H1 (cell line): ENCODE measurements around the gene CDK19. TPM values are rescaled to one million over a fixed set of nuclear protein-coding genes. Genes with fewer than 3 reads are reported as not detected.

Source experiments
- CBX5 ChIP-seq: fragments of 300-800, 300-1000 bp; sonication (generic); IDR thresholded peaks from 2 replicates; pipeline ENCODE4 v1.7.1; 2016; ENCODE audit warnings: antibody characterized with exemption, low read length, low read depth
- CREB1 ChIP-seq: IDR thresholded peaks from 2 replicates; pipeline ENCODE4 v1.6.1; 2012; ENCODE audit warnings: inconsistent platforms
- CTBP2 ChIP-seq: IDR thresholded peaks from 2 replicates; pipeline ENCODE4 v1.7.0; 2011; ENCODE audit warnings: borderline replicate concordance, mild to moderate bottlenecking, moderate library complexity, mixed read lengths, low read length; ENCODE audit not compliant: insufficient read depth, insufficient read length
- NANOG ChIP-seq: IDR thresholded peaks from 2 replicates; pipeline ENCODE4 v1.6.1; 2011; ENCODE audit warnings: low read length, low read depth, mild to moderate bottlenecking, inconsistent platforms; ENCODE audit not compliant: insufficient read depth, poor library complexity, severe bottlenecking
- POLR2AphosphoS5 ChIP-seq: IDR thresholded peaks from 2 replicates; pipeline ENCODE4 v1.6.1; 2011; ENCODE audit warnings: low read depth, low read length
- SAP30 ChIP-seq: fragments of 300-600 bp; sonication (generic); IDR thresholded peaks from 2 replicates; pipeline ENCODE4 v1.7.1; 2012; ENCODE audit warnings: low read length, moderate library complexity, mild to moderate bottlenecking, inconsistent platforms; ENCODE audit not compliant: insufficient read depth, insufficient replicate concordance
- SIN3A ChIP-seq, 2 experiments: IDR thresholded peaks in 1 of 2; conservative IDR thresholded peaks in 1 of 2; 2 replicates each; pipeline ENCODE4 v1.6.1; 2011 to 2012; ENCODE audit warnings: low read length in 2 of 2, improper control_type of control experiment in 1 of 2, low read depth in 1 of 2, mild to moderate bottlenecking in 1 of 2
- SIRT6 ChIP-seq: IDR thresholded peaks from one replicate; pipeline ENCODE4 v1.7.1; 2012; ENCODE audit warnings: low read length, inconsistent platforms
- SUZ12 ChIP-seq: fragments of 200-600 bp; sonication (generic); IDR thresholded peaks from 2 replicates; pipeline ENCODE4 v1.6.1; 2012; ENCODE audit warnings: mild to moderate bottlenecking, inconsistent platforms, low read length, moderate library complexity, mixed read lengths
- polyA plus RNA-seq, 7 experiments: library from polyadenylated mRNA; depleted of rRNA in 3 of 7; stranded (reverse) in 5 of 7; unstranded in 2 of 7; fragments of >200 nt in 5 of 7; fragments of 200-250 nt in 2 of 7; gene quantifications; 1 replicate in 5 of 7; 2 replicates in 1 of 7; 4 replicates in 1 of 7; pipeline versions ENCODE4 v1.2.1 to v1.2.3, GENCODE V29; 2011 to 2013; ENCODE audit warnings: missing spikeins in 2 of 7, mixed read lengths in 2 of 7
- total RNA-seq: library from RNA; stranded (reverse); fragmentation: NEBNext Ultra II Directional; extraction: Animal tissue kit (Norgen Biotek cat#: 25700); gene quantifications from 2 replicates; pipeline ENCODE4 v1.2.1, GENCODE V29; 2021
- TF ChIP-seq, protein P1 (sequence below): fragments of 300-600 bp; sonication (generic); IDR thresholded peaks from 2 replicates; pipeline ENCODE4 v1.7.1; 2012; ENCODE audit warnings: low read length, moderate library complexity, mild to moderate bottlenecking, inconsistent platforms; ENCODE audit not compliant: insufficient replicate concordance

Gene CDK19
- total and polyA plus RNA-seq, 2 of the 8 experiments (the other 6 are each of a cell fraction or from before 2014, with no cell fraction given), result 4.9 to 12.6 TPM

GRCh38 chr6:110561696-110562095 lies 253.6 kb downstream of the CDK19 start (continued):
- TF ChIP-seq, protein P1, sequence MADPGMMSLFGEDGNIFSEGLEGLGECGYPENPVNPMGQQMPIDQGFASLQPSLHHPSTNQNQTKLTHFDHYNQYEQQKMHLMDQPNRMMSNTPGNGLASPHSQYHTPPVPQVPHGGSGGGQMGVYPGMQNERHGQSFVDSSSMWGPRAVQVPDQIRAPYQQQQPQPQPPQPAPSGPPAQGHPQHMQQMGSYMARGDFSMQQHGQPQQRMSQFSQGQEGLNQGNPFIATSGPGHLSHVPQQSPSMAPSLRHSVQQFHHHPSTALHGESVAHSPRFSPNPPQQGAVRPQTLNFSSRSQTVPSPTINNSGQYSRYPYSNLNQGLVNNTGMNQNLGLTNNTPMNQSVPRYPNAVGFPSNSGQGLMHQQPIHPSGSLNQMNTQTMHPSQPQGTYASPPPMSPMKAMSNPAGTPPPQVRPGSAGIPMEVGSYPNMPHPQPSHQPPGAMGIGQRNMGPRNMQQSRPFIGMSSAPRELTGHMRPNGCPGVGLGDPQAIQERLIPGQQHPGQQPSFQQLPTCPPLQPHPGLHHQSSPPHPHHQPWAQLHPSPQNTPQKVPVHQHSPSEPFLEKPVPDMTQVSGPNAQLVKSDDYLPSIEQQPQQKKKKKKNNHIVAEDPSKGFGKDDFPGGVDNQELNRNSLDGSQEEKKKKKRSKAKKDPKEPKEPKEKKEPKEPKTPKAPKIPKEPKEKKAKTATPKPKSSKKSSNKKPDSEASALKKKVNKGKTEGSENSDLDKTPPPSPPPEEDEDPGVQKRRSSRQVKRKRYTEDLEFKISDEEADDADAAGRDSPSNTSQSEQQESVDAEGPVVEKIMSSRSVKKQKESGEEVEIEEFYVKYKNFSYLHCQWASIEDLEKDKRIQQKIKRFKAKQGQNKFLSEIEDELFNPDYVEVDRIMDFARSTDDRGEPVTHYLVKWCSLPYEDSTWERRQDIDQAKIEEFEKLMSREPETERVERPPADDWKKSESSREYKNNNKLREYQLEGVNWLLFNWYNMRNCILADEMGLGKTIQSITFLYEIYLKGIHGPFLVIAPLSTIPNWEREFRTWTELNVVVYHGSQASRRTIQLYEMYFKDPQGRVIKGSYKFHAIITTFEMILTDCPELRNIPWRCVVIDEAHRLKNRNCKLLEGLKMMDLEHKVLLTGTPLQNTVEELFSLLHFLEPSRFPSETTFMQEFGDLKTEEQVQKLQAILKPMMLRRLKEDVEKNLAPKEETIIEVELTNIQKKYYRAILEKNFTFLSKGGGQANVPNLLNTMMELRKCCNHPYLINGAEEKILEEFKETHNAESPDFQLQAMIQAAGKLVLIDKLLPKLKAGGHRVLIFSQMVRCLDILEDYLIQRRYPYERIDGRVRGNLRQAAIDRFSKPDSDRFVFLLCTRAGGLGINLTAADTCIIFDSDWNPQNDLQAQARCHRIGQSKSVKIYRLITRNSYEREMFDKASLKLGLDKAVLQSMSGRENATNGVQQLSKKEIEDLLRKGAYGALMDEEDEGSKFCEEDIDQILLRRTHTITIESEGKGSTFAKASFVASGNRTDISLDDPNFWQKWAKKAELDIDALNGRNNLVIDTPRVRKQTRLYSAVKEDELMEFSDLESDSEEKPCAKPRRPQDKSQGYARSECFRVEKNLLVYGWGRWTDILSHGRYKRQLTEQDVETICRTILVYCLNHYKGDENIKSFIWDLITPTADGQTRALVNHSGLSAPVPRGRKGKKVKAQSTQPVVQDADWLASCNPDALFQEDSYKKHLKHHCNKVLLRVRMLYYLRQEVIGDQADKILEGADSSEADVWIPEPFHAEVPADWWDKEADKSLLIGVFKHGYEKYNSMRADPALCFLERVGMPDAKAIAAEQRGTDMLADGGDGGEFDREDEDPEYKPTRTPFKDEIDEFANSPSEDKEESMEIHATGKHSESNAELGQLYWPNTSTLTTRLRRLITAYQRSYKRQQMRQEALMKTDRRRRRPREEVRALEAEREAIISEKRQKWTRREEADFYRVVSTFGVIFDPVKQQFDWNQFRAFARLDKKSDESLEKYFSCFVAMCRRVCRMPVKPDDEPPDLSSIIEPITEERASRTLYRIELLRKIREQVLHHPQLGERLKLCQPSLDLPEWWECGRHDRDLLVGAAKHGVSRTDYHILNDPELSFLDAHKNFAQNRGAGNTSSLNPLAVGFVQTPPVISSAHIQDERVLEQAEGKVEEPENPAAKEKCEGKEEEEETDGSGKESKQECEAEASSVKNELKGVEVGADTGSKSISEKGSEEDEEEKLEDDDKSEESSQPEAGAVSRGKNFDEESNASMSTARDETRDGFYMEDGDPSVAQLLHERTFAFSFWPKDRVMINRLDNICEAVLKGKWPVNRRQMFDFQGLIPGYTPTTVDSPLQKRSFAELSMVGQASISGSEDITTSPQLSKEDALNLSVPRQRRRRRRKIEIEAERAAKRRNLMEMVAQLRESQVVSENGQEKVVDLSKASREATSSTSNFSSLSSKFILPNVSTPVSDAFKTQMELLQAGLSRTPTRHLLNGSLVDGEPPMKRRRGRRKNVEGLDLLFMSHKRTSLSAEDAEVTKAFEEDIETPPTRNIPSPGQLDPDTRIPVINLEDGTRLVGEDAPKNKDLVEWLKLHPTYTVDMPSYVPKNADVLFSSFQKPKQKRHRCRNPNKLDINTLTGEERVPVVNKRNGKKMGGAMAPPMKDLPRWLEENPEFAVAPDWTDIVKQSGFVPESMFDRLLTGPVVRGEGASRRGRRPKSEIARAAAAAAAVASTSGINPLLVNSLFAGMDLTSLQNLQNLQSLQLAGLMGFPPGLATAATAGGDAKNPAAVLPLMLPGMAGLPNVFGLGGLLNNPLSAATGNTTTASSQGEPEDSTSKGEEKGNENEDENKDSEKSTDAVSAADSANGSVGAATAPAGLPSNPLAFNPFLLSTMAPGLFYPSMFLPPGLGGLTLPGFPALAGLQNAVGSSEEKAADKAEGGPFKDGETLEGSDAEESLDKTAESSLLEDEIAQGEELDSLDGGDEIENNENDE, result no peak
- no peak for TF ChIP-seq CBX5
- TF ChIP-seq CTBP2, result no peak
- TF ChIP-seq SIRT6, result no peak
- no peak for TF ChIP-seq NANOG
- no peak for TF ChIP-seq POLR2AphosphoS5
- TF ChIP-seq CREB1, result no peak
- no peak for TF ChIP-seq SAP30
- no peak for TF ChIP-seq SUZ12
- no peak for TF ChIP-seq SIN3A (conservative IDR thresholded peaks at IDR 0.05 in 1 of 2, IDR thresholded peaks at IDR 0.05 in 1 of 2; ENCODE audit: low read depth in 1 of 2, low read length in 2 of 2)
